ENCODE measurements around the gene ACOX2. TPM values are rescaled to one million over a fixed set of nuclear protein-coding genes. Genes with fewer than 3 reads are reported as not detected.

ACOX2 gene
- total and polyA plus RNA-seq, 10 of the 15 experiments (the other 5 are each of a cell fraction or from before 2014, with no cell fraction given) = 0.72 TPM; not detected in 9

- ChIA-PET RAD21 (ENCODE audit: unreplicated experiment) (no interaction called here), POLR2A (no interaction called here), SMC1A (ENCODE audit: uncharacterized antibody, unreplicated experiment) (no interaction called here), CTCF (no interaction called here)
- no TSS peak for BruUV-seq (replicated peaks)
- DNase-seq (ENCODE audit: low read depth, low spot score) = no peak
- intact Hi-C loops (cut with micrococcal nuclease; ENCODE audit: unreplicated experiment) = no loop called here
- Histone ChIP-seq H3K4me2 (ENCODE audit: control insufficient read depth, insufficient read depth) (no peak overlapping the region), H3K27me3 (replicated peaks in 1 of 2; ENCODE audit: control insufficient read depth in 2 of 2, insufficient read depth in 2 of 2, low read length in 1 of 2) (no peaks in the 10 kb centered on the region), H2AFZ (ENCODE audit: control insufficient read depth, low read depth, low read length) (no peak overlapping the region), H3K4me3 (no peak overlapping the region), H3K9me3 (replicated peaks; ENCODE audit: control insufficient read depth, insufficient read depth, low read length) (no peaks in the 10 kb centered on the region), H3K27ac (ENCODE audit: control insufficient read depth, insufficient read depth) (no peak overlapping the region), H3K9ac (ENCODE audit: control insufficient read depth, insufficient read depth, low read length) (no peak overlapping the region), H3K79me2 (ENCODE audit: control insufficient read depth, insufficient read depth, low read length) (no peaks in the 10 kb centered on the region), H3K36me3 (ENCODE audit: control insufficient read depth in 2 of 2, insufficient read depth in 2 of 2, low read length in 1 of 2) (no peaks in the 10 kb centered on the region), H4K20me1 (ENCODE audit: control insufficient read depth, insufficient read depth) (no peaks in the 10 kb centered on the region), H3K4me1 (ENCODE audit: control insufficient read depth, insufficient read depth, low read length) (no peaks in the 10 kb centered on the region)
- FAIRE-seq = no peak
- in situ Hi-C loops (cut with MboI) = no loop called here
- WGBS (ENCODE audit: insufficient coverage, insufficient replicate concordance, low lambda C conversion rate, missing lambda C conversion rate) = 50% methylated on average over 4 of the region's 4 CpGs
- TF ChIP-seq SPI1 (IDR thresholded peaks at IDR 0.05; ENCODE audit: borderline replicate concordance, insufficient read depth, low read depth, low read length) (no peak), IKZF2 (IDR thresholded peaks at IDR 0.05) (no peak), ZZZ3 (IDR thresholded peaks at IDR 0.05; ENCODE audit: control insufficient read depth, insufficient read length, low read depth) (no peak), ZSCAN29 (IDR thresholded peaks at IDR 0.05) (no peak), POLR2A (IDR thresholded peaks at IDR 0.05; ENCODE audit: low read depth, low read length) (no peak), E2F8 (IDR thresholded peaks at IDR 0.05; ENCODE audit: low read depth, partially characterized antibody) (no peak), ZBTB4 (CRISPR knock-in tag; IDR thresholded peaks at IDR 0.05) (no peak)
- ATAC-seq = no peak
Measured at GRCh38 chr3:58459160-58459559, 77.8 kb downstream of the ACOX2 start.

Other genes starting within 250 kb of the ACOX2 start
- 9.3 and 12.6 TPM in 2 replicates for gene RPP14, start 230.9 kb downstream of the ACOX2 start, total RNA-seq (2014; rRNA removed)
- gene RPP14, start 230.9 kb downstream of the ACOX2 start, total RNA-seq (2014; rRNA removed; fragmentation: Illumina TruSeq; extraction: Trizol) = 16.8 and 17.2 TPM in 2 replicates
- gene RPP14, start 230.9 kb downstream of the ACOX2 start, total RNA-seq (2021) = 12.2 and 14.5 TPM in 2 replicates
- gene RPP14, start 230.9 kb downstream of the ACOX2 start, polyA plus RNA-seq (2011; rRNA removed) = 21.2 and 23.5 TPM in 2 replicates
- gene RPP14, start 230.9 kb downstream of the ACOX2 start, polyA plus RNA-seq (2014; fragmentation: Illumina TruSeq; extraction: Trizol) = 11.7 and 15.1 TPM in 2 replicates
- 10 to 100 TPM in 1 of 2 experiments, 1 to 10 TPM in 1; 9.1 to 16.3 TPM for gene RPP14, start 230.9 kb downstream of the ACOX2 start, polyA plus RNA-seq (2014; fragmentation: Nextera tagmentation; extraction: Ambion mirVana)
- 12.4 and 14.9 TPM in 2 replicates for gene RPP14, start 230.9 kb downstream of the ACOX2 start, polyA plus RNA-seq (2014; rRNA removed)
- 10 to 100 TPM; 13.1 to 14.0 TPM for gene RPP14, start 230.9 kb downstream of the ACOX2 start, polyA plus RNA-seq (2016; fragmentation: Nextera tagmentation; extraction: Ambion mirVana)
- gene HTD2, start 230.7 kb downstream of the ACOX2 start, total RNA-seq (2014; rRNA removed) = 5.8 and 6.8 TPM in 2 replicates
- 5.0 and 5.9 TPM in 2 replicates for gene HTD2, start 230.7 kb downstream of the ACOX2 start, total RNA-seq (2014; rRNA removed; fragmentation: Illumina TruSeq; extraction: Trizol)
- gene HTD2, start 230.7 kb downstream of the ACOX2 start, total RNA-seq (2021) = 7.1 and 7.2 TPM in 2 replicates
- 10.5 and 11.7 TPM in 2 replicates for gene HTD2, start 230.7 kb downstream of the ACOX2 start, polyA plus RNA-seq (2011; rRNA removed)
- gene HTD2, start 230.7 kb downstream of the ACOX2 start, polyA plus RNA-seq (2014; fragmentation: Illumina TruSeq; extraction: Trizol) = 6.0 and 7.7 TPM in 2 replicates
- 10 to 100 TPM; 13.5 to 15.9 TPM for gene HTD2, start 230.7 kb downstream of the ACOX2 start, polyA plus RNA-seq (2014; fragmentation: Nextera tagmentation; extraction: Ambion mirVana)
- gene HTD2, start 230.7 kb downstream of the ACOX2 start, polyA plus RNA-seq (2014; rRNA removed) = 5.1 and 8.5 TPM in 2 replicates
- 10 to 100 TPM; 24.1 to 24.7 TPM for gene HTD2, start 230.7 kb downstream of the ACOX2 start, polyA plus RNA-seq (2016; fragmentation: Nextera tagmentation; extraction: Ambion mirVana)
- gene PXK, start 204.3 kb downstream of the ACOX2 start, total RNA-seq (2014; rRNA removed) = 26.5 and 27.2 TPM in 2 replicates
- 29.3 and 30.3 TPM in 2 replicates for gene PXK, start 204.3 kb downstream of the ACOX2 start, total RNA-seq (2014; rRNA removed; fragmentation: Illumina TruSeq; extraction: Trizol)
- 25.8 and 27.9 TPM in 2 replicates for gene PXK, start 204.3 kb downstream of the ACOX2 start, total RNA-seq (2021)
- 18.9 and 19.1 TPM in 2 replicates for gene PXK, start 204.3 kb downstream of the ACOX2 start, polyA plus RNA-seq (2011; rRNA removed)
- 34.6 and 38.0 TPM in 2 replicates for gene PXK, start 204.3 kb downstream of the ACOX2 start, polyA plus RNA-seq (2014; fragmentation: Illumina TruSeq; extraction: Trizol)
- 10 to 100 TPM in 1 of 2 experiments, 1 to 10 TPM in 1; 8.4 to 10.5 TPM for gene PXK, start 204.3 kb downstream of the ACOX2 start, polyA plus RNA-seq (2014; fragmentation: Nextera tagmentation; extraction: Ambion mirVana)
- 25.7 and 27.3 TPM in 2 replicates for gene PXK, start 204.3 kb downstream of the ACOX2 start, polyA plus RNA-seq (2014; rRNA removed)
- 10 to 100 TPM; 30.4 to 34.0 TPM for gene PXK, start 204.3 kb downstream of the ACOX2 start, polyA plus RNA-seq (2016; fragmentation: Nextera tagmentation; extraction: Ambion mirVana)
- gene PDHB, start 103.4 kb downstream of the ACOX2 start, total RNA-seq (2014; rRNA removed) = 68.6 and 83.4 TPM in 2 replicates
- gene PDHB, start 103.4 kb downstream of the ACOX2 start, total RNA-seq (2014; rRNA removed; fragmentation: Illumina TruSeq; extraction: Trizol) = 83.2 and 85.3 TPM in 2 replicates
- gene PDHB, start 103.4 kb downstream of the ACOX2 start, total RNA-seq (2021) = 62.9 and 65.5 TPM in 2 replicates
- 92.2 and 121 TPM in 2 replicates for gene PDHB, start 103.4 kb downstream of the ACOX2 start, polyA plus RNA-seq (2011; rRNA removed)
- 76.5 and 84.2 TPM in 2 replicates for gene PDHB, start 103.4 kb downstream of the ACOX2 start, polyA plus RNA-seq (2014; fragmentation: Illumina TruSeq; extraction: Trizol)
- gene PDHB, start 103.4 kb downstream of the ACOX2 start, polyA plus RNA-seq (2014; fragmentation: Nextera tagmentation; extraction: Ambion mirVana) = 100 to 1,000 TPM; 167 to 224 TPM
- gene PDHB, start 103.4 kb downstream of the ACOX2 start, polyA plus RNA-seq (2014; rRNA removed) = 68.3 and 94.2 TPM in 2 replicates
- gene PDHB, start 103.4 kb downstream of the ACOX2 start, polyA plus RNA-seq (2016; fragmentation: Nextera tagmentation; extraction: Ambion mirVana) = 100 to 1,000 TPM; 120 to 123 TPM
- gene KCTD6, start 45.1 kb downstream of the ACOX2 start, total RNA-seq (2014; rRNA removed) = 6.7 and 8.8 TPM in 2 replicates
- 9.0 and 10.6 TPM in 2 replicates for gene KCTD6, start 45.1 kb downstream of the ACOX2 start, total RNA-seq (2014; rRNA removed; fragmentation: Illumina TruSeq; extraction: Trizol)
- gene KCTD6, start 45.1 kb downstream of the ACOX2 start, total RNA-seq (2021) = 5.2 and 5.8 TPM in 2 replicates
- gene KCTD6, start 45.1 kb downstream of the ACOX2 start, polyA plus RNA-seq (2011; rRNA removed) = 10.3 and 12.0 TPM in 2 replicates
- gene KCTD6, start 45.1 kb downstream of the ACOX2 start, polyA plus RNA-seq (2014; fragmentation: Illumina TruSeq; extraction: Trizol) = 10.7 and 13.1 TPM in 2 replicates
- 1 to 10 TPM; 9.1 to 9.4 TPM for gene KCTD6, start 45.1 kb downstream of the ACOX2 start, polyA plus RNA-seq (2014; fragmentation: Nextera tagmentation; extraction: Ambion mirVana)
- gene KCTD6, start 45.1 kb downstream of the ACOX2 start, polyA plus RNA-seq (2014; rRNA removed) = 7.5 and 8.2 TPM in 2 replicates
- gene KCTD6, start 45.1 kb downstream of the ACOX2 start, polyA plus RNA-seq (2016; fragmentation: Nextera tagmentation; extraction: Ambion mirVana) = 1 to 10 TPM; 6.1 to 8.4 TPM
- not detected in 2 replicates for gene FAM107A, start 40.2 kb upstream of the ACOX2 start, total RNA-seq (2014; rRNA removed)
- not detected in 2 replicates for gene FAM107A, start 40.2 kb upstream of the ACOX2 start, total RNA-seq (2014; rRNA removed; fragmentation: Illumina TruSeq; extraction: Trizol)
- gene FAM107A, start 40.2 kb upstream of the ACOX2 start, total RNA-seq (2021) = not detected in 2 replicates
- not detected in 2 replicates for gene FAM107A, start 40.2 kb upstream of the ACOX2 start, polyA plus RNA-seq (2011; rRNA removed)
- gene FAM107A, start 40.2 kb upstream of the ACOX2 start, polyA plus RNA-seq (2014; fragmentation: Illumina TruSeq; extraction: Trizol) = not detected in 2 replicates
- not detected for gene FAM107A, start 40.2 kb upstream of the ACOX2 start, polyA plus RNA-seq (2014; fragmentation: Nextera tagmentation; extraction: Ambion mirVana)
- gene FAM107A, start 40.2 kb upstream of the ACOX2 start, polyA plus RNA-seq (2014; rRNA removed) = not detected in 2 replicates
- gene FAM107A, start 40.2 kb upstream of the ACOX2 start, polyA plus RNA-seq (2016; fragmentation: Nextera tagmentation; extraction: Ambion mirVana) = not detected
- gene FAM3D, start 129.6 kb upstream of the ACOX2 start, total RNA-seq (2014; rRNA removed) = not detected in 2 replicates
- gene FAM3D, start 129.6 kb upstream of the ACOX2 start, total RNA-seq (2014; rRNA removed; fragmentation: Illumina TruSeq; extraction: Trizol) = not detected in 2 replicates
- gene FAM3D, start 129.6 kb upstream of the ACOX2 start, total RNA-seq (2021) = not detected in 2 replicates
- 0.07 and 0.10 TPM in 2 replicates for gene FAM3D, start 129.6 kb upstream of the ACOX2 start, polyA plus RNA-seq (2011; rRNA removed)
- gene FAM3D, start 129.6 kb upstream of the ACOX2 start, polyA plus RNA-seq (2014; fragmentation: Illumina TruSeq; extraction: Trizol) = 0.04 TPM in 1 of 2 replicates, not detected in the other
- gene FAM3D, start 129.6 kb upstream of the ACOX2 start, polyA plus RNA-seq (2014; fragmentation: Nextera tagmentation; extraction: Ambion mirVana) = not detected
- not detected in 2 replicates for gene FAM3D, start 129.6 kb upstream of the ACOX2 start, polyA plus RNA-seq (2014; rRNA removed)
- not detected for gene FAM3D, start 129.6 kb upstream of the ACOX2 start, polyA plus RNA-seq (2016; fragmentation: Nextera tagmentation; extraction: Ambion mirVana)